Measurements from ENCODE around the gene PRKAG2.

Gene PRKAG2

DNA sequence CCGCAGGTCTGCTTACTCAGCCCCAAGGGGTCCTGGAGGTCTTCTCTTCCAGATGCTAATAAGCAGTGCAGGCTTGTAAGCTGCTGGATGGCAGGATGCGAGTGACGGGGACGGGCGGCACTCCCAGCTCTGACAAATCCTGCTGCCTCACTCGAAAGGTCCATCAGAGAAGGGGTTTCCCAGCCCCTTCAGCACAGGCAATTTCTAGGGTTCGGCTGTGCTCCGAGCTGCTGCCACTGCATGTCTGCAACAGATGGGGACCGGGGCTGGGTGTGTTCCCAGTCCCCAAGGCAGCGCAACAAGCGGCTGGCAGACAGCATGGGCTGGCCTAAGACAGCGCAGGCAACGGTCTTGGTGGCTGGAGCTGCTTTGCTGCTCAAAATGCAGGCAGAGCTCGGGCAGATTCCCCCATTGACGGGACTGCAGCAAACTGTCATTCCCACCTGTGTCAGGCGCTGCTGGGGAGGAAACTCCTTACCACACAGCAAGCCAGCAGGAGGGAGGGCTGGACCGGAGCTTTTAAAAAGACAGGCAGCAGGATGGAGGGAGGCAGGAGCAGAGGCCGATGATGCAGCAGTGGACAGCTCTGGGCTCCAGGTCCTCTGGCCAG lies 62.4 kb downstream of the PRKAG2 start:
- no peak for DNase-seq

GRCh38 chr7:151813997-151814396 lies 62.9 kb downstream of the PRKAG2 start:
- DNase-seq = no peak

DNA sequence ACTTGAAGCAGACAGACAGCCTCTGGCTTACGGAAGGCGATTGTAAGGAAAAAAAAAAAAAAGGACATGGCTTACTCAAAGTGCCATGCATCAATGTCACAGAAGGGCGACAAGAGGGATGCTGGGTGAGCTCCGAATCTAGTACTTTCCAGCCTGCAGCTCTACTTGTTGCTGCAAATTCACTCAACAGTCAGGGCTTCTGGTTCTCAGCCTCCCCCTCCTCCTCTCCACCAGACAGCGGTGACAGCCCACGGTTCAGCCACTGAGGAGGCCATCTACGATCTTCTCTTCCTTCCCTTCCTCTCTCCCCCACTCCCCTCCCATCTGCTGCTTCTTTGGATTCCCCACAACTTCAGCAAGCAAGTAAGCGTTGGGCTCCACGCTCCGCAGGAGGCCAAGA lies 63.5 kb downstream of the PRKAG2 start:
- no peak for DNase-seq

DNA sequence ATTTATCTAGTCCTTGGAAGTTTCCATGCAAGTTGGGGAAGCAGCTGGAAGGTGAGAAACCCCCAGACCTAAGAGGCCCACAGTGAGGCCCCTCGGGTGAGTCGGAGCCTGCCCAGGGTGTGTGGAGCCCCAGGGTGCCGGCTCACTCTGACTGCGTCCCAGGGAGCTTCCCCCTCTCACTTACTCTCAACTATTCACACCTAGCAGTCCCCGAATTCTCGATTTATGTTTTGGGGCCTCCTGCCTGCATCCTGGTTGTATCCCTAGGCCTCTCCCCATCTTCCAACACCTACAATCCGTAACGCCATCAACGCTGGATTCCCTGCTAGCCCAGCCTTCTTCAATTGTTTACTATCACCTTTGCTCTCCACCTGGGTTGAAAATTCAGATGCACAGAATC lies 63.9 kb downstream of the PRKAG2 start:
- DNase-seq = no peak

- DNase-seq = no peak
Observed at GRCh38 chr7:151810441-151811232, 66.3 kb downstream of the PRKAG2 start.

DNA sequence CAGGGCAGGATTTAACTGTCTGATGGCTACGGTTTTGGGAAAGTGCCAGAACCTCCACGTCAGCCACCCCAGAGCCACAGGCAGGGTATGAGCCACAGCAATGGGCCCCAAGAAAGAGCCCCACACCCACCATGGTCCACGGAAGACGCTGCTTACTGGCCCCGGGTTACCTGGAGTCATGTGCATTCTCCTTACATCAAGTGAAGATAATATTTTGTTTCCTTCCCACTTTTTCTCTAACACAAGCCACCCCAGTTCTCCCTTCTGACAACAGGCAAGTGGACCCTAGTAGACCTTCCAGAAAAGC lies 67.1 kb downstream of the PRKAG2 start:
- DNase-seq = no peak

- no peak for DNase-seq
Observed at GRCh38 chr7:151809146-151809863, 67.6 kb downstream of the PRKAG2 start.

- DNase-seq = no peak
Observed at GRCh38 chr7:151808400-151809145, 68.3 kb downstream of the PRKAG2 start.

DNA sequence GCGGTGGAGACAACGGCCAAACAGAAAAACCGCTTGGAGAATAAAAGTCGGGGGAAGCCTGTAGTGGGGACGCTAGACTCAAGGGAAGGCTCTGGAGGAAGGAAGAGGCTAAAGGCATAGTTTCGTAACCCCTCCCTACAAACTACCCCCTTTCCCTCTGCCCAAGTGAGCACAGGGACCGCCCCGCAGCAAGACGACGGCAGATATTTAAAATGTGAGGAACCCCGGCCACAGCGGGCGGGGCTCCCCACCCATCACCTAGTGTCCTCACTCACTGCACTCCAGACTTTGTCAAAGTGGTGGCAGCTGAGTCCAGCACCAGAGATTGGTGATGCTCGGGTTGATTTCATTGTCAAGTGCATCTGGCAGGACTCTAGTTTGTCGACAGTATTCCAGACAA lies 69.1 kb downstream of the PRKAG2 start:
- DNase-seq = no peak

DNA sequence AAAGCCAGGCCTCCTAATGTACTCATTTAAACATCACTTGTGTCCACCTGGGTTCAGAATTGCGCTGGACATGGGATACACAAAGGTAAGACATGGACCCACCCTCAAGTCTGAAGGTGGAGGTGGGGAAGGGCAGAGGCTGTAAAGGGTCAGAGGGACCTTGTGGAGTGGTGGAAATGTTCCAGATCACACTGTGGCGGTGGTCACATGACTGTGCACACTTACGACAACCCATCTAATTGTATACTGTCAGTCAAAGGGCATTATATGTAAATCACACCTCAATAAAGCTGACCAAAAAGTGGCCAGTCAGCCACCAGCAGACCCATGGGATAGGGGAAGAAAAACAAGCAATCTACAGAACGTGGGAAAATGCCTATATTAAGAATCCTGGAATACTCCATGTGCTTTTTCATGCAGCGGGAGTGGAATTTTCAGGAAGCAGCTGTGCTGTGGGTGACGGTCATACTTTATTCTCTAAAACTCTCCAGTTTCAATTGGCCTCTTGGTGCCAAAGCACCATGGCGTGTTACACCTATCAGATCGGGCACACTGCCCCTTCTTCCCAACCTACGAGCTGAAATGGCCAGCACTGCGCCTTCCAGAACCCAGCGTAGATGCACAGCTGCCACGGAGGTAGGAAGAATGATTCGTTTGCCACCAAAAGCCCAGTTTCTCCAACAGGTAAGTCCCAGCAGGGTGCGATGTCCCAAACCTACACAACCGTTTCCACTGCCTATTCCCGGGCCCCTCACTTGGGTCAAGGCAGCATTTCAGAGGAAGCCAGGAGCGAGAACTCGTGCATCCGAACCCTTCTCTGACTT lies 69.8 kb downstream of the PRKAG2 start:
- no peak for DNase-seq

DNA sequence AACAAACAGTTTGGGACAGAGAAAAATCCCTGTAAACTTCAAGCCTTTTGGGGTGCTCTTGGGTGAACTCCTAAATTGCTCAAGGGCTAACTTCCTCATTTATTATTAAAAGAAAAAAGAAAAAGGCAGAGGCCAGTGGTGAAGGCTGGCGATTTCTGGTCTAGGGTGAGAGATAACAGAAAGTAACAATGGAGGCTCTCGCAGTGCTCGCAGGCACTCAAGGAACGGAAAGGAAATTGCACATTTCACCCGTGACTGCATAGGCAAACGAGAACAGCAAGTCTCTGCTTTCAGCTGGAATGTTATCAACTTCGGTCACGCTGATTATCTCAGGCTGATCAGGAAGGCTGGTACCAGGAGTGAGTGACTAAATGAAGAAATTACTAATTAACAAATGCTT lies 70.7 kb downstream of the PRKAG2 start:
- DNase-seq = no peak

DNA sequence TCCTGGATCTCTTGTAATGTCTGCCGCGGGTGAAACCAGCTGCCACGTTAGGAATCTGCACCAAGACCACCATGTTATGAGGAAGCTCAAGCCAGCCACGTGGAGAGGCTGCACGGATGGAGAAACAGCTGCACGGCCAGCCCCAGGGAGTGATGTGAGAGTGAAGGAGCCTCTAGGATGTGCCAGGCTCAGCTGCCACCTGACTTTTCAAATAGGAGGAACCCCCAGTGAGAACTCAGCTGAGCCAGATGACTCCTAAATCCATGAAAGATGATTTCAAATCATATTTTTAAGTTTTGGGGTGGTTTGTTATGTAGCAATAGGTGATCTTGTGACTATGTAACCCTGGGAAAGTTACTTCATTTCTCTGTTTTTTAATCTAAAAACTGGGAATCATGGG lies 71.7 kb downstream of the PRKAG2 start:
- DNase-seq = no peak

- no peak for DNase-seq
Observed at GRCh38 chr7:151804756-151805155, 72.2 kb downstream of the PRKAG2 start.

DNA sequence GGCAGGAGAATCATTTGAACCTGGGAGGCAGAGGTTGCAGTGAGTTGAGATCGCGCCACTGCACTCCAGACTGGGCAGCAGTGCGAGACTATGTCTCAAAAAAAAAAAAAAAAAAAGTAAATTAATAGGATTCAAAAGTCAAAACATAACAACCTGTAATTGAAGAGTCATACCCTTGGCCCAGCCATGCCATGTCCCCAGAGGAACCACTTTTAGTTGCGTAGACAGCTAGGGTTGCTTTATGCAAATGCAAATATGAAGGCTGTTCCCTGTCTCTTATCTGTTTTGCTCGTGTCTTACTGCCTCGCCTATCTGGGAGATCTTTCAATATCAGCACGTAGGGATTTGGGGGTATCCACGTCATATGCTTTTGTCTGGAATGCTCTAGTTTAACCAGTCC lies 73.1 kb downstream of the PRKAG2 start:
- no peak for DNase-seq

- DNase-seq = no peak
Observed at GRCh38 chr7:151802469-151802846, 74.5 kb downstream of the PRKAG2 start.

DNA sequence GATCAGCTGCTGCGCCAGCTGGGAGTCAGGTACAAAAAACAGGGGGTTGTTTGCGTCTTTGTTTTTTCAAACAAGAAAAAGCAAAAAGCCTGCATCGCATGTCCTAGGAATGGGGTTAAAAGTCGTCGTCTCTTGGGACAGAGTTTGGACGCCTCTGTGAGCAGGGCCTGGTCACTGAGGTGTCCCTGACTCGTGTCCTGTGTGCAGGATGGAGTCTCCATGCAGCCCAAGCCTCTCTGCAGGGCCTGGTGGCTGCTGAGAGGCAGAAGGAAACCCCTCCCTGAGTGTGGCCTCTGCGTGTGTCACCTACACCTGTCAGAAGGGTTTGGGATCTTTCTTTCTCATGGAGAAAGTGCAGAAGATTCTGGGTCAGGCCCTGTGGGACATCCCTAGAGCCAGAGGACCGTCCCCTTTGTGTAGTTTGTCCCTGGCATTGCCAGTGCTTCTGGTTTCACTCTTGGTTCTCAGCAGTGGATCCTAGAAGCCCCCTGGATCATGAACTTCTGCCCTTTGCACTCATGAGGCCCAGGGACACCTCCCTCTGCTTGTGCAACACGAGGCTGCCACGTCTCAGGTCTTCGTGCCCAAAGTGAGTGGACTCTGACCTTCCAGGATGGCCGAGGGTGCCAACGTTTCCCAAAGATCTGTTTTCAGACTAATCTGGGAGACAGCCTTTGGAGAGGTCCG lies 75.0 kb downstream of the PRKAG2 start:
- DNase-seq = no peak

- DNase-seq = no peak
Observed at GRCh38 chr7:151801291-151801690, 75.6 kb downstream of the PRKAG2 start.

GRCh38 chr7:151800861-151801260 lies 76.1 kb downstream of the PRKAG2 start:
- no peak for DNase-seq

- no peak for DNase-seq
Observed at GRCh38 chr7:151800391-151800790, 76.5 kb downstream of the PRKAG2 start.

- DNase-seq = no peak
Observed at GRCh38 chr7:151799506-151799905, 77.4 kb downstream of the PRKAG2 start.

- DNase-seq = no peak
Observed at GRCh38 chr7:151798851-151799448, 78.0 kb downstream of the PRKAG2 start.

Measured in activated CD4-positive, alpha-beta T cell treated with anti-CD3 and anti-CD28 coated beads for 1 hour (primary cell).